Stimulated activated CD4-positive, alpha-beta T cell treated with anti-CD3 and anti-CD28 coated beads, Interleukin-2, amount 100 ng/mL, for 24 hours (primary cell): Measurements from ENCODE around the gene DCAF12.

Experiments
- DNase-seq, 2 donors: peaks; one replicate each; pipeline ENCODE4 v3.0.0-alpha.2; 2020

Gene DCAF12

DNA sequence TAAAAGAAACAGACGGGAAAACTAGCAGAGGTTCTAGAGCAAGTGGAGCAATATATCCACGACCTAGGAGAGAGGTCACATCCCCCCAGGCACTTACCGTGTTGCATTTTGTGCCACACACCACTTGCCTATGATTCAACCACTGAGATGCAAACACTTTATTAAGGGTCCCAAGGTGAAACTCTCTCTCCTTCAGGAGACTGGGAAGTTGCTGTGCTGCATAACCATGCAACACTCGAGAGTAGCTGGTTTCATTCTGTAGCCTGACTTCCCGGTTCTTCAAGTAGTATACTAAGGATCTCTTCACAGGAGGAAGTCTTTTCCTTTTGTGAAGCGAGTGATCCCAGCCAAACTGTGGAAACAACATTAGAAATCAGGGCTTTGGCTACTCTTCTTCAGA, 1.6 kb downstream of the DCAF12 start:
- no peak for DNase-seq

DNA sequence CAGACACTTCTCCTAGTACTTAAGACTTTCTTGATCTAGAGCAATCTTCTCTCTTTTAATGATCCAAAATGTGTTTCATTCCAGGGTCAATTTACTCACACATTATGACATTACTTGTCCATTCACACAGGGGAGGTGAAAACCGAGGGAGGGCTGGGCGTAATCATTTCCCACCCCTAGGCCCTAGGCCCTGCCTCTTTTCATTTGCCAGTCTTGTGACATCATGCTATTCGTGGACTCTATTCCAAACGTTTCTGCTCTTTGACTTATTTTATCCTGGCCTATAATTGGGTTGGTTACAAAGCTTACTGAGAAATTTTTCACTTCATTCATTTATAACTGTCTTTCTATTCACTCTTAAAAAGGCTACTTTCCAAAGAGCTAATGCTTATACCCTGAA, 2.4 kb downstream of the DCAF12 start:
- DNase-seq: peak in 1 of 2 donors; percentile 15

DNA sequence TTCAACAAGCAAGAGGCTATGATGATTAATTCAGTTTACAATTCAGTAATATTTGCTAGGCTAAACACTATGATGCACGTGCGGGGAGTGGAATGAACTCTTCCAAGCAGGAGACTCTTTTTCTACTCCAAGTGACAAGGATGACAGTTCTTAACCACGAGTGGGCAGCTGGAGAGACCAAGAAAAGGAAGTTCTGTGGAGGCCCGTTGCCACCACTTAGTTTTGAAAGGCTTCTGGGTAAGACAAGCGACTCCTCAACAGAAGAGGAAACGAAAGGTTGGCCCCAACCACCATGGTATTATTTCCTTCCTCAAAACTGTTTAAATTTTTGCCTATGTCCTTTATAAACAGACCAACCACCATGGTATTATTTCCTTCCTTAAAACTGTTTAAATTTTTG, 2.8 kb downstream of the DCAF12 start:
- DNase-seq: peak; percentile 9 to 21

DNA sequence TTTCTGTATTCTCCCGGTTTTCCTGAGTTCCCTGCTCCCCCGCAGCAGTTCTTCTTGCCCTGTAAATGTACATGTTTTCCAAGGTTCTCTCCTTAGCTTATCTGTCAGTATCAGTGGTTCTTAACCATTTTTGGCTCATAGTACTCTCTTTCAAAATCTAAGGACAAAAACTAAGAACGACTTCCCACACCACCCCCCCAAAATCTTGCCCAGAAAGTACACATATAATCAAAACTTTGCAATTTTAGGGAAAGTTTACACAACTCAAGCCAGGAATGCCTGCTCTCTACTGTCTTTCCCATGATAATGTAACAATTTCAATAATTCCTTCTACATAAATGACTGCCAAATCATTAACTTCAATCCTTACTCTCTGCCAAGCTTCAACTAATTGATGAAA, 4.5 kb downstream of the DCAF12 start:
- DNase-seq: no peak

DNA sequence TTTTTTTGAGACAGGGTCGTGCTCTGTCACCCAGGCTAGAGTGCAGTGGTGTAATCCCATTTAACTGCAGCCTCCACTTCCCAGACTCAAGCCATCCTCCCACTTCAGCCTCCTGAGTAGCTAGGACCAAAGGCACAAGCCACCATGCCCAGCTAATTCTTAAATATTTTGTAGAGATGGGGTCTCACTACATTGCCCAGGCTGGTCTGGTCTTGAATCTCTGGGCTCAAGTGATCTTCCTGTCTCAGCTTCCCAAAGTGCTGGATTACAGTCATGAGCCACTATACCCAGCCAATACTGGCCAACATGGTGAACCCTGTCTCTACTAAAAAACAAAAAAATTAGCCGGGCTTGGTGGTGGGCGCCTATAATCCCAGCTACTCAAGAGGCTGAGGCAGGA, 6.8 kb downstream of the DCAF12 start:
- no peak for DNase-seq

DNA sequence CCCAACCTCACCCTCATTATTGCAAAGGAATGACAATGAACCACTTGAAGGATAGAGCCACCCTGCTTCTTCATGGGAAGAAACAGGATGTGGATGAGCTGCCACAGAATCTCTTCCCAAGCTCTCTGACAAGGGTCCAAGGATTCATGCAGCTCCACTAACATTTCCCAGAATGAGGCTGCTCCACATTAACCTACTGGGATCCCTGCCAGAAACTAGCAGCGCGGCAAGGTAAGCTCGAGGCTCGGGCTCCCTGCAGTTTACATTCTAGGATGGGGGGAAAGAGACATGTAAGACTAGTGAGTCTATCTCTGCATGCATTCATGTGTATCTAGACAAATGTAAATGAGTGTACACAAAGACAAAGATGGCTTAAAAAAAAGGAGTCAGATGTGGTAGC, 12.1 kb downstream of the DCAF12 start:
- no peak for DNase-seq

DNA sequence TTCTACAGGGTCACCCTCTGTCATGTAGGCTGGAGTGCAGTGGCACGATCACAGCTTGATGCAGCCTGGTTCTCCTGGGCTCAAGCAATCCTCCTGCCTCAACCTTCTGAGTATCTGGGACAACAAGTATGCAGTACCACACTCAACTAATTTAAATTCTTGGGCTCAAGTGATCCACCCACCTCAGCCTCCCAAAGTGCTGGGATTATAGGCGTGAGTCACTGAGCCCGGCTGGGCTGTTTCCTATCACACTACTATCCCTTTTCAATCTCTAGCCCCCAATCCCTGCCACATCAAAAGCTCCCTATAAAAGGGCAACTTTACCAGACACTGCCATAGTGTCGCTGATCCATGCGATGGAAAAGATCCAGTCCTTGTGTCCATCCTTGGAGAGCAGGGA, 20.4 kb downstream of the DCAF12 start:
- DNase-seq: no peak

DNA sequence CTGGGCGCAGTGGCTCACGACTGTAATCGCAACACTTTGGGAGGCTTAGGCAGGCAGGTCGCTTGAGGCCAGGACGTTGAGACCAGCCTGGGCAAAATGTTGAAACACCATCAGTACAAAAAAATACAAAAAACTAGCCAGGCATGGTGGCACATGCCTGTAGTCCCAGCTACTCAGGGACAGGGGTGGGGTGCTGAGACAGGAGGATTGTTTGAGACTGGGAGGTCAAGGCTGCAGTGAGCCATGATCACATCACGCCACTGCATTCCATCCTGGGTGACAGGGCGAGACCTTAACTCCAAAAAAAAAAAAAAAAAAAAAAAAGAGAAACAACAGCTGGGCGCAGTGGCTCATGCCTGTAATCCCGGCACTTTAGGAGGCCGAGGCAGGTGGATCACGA, 23.7 kb downstream of the DCAF12 start:
- no peak for DNase-seq

DNA sequence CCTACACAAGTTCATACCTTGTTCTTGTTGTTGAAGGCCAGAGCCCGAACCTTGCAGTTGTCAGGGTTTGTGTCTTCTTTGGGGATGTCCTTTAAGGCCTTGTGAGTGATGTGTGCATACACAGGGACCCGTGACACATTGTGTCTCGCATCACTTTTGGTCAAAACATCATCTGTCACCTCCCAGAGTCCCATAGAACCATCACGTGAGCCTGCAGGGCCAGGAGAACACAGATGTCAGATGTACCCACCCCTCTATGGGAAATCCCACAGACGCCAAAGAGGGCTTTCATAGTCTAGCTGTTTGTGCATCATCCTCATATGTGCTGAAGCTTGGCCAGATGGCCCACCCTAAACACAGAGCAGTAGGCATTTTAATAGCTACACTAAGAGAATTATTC, 28.2 kb downstream of the DCAF12 start:
- no peak for DNase-seq

DNA sequence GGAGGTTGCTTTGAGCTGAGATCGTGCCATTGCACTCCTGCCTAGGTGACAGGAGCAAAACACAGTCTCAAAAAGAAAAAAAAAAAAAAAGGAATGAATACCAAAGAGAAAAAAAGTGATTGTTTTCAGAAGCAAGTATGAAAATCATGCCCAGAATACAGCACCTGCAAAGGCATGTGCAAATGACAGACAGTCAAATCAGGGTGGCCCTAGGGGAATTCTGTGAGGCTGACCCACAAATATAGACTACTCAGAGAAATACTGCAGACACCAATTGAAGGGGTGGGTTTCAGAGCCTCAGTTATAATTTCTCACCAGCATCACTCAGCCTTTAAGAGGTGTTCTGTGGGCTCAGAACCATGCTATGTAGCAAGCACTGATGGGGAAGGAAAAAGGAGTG, 28.6 kb downstream of the DCAF12 start:
- no peak for DNase-seq

DNA sequence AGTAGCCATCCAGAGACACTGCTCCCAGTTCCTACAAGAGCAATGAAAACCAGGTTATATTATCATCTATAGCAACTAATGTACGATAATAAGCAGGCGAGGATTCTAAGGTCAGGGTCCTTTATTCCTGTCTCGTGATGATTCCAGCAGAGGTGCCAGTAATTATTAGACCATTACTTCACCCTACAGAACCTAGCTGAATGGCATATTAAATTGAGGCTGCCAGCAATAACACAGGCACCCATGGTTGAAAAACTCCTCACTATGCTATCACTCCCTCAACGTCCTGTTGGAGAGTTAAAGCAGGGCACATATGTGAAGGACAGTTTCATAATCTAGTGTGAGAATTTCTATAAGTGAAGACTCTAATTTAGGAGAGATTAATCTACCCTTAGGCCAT, 29.7 kb downstream of the DCAF12 start:
- DNase-seq: no peak

DNA sequence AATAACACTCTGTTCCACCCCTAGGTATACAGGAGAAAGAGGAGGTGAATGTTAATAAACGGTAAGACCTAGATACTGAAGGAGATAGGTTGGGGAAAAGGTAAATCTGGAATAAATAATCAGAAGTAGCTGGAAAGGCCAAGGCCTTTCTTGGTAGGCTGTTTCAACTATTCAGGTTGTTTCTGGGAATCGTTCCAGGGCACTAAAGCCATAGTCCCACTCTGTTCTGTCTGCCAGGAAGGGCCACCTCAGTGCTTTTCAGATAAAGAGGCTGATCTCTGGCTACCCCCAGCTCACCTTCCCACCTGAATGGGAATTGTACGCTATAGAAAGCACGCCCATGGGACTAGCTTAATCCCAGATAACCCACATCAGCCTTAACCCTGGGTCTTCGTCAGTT, 32.9 kb downstream of the DCAF12 start:
- DNase-seq: no peak

DNA sequence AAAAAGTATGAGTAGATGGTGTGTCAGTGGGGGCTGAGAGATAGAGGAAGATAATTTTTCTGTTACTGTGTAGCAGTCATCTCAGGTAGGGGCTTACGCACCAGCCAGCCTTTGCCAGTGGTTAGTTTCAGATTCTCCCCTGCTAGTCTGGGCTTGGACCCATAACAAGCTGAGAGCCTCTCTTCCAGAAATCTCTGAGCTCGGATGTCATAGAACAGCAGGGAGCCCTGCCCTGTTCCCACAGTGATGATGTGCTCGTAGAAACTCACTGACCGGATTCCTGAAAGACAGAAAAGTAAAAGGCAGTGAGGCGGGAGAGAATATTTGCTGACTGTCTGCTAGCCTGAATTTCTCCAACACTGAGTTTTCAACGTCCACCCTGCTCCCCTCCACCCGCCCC, 37.2 kb downstream of the DCAF12 start:
- DNase-seq: no peak

DNA sequence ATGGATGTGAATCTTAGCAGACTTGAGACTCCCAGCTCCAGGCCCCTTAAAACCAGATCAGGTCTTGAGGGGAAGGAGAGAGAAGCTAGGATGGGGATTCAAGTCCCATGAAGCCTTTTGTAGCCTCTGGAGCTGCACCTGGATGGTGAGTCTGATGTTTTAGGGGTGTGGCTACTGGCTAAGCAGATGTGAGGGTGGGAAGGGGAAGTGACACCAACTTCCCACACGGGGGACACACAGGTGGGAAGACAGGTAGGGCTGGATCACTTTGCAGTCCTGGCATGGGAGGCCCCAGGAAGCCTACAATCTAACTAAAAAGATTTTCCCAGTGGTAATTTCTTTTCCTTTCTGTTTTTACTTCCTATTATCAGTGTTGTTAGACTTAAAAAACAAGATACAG, 39.1 kb downstream of the DCAF12 start:
- no peak for DNase-seq

DNA sequence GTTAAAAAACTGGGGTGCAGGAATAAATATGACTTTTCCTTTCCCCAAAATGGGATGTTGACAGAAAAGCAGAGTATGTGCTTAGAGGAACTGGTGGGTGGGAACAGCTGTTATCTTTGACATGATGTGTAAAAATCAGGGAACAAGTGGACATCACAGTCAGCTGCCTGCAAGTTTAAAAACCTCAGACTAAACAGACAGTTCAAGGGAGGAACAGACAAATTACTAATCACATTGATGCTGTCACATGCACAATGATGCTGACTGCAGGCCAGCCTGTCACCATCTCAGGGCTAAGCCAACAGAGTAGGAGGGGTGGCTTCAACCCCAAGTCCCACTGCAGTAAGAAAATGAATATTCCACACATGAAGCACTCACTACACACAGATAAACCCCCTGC, 39.6 kb downstream of the DCAF12 start:
- no peak for DNase-seq

DNA sequence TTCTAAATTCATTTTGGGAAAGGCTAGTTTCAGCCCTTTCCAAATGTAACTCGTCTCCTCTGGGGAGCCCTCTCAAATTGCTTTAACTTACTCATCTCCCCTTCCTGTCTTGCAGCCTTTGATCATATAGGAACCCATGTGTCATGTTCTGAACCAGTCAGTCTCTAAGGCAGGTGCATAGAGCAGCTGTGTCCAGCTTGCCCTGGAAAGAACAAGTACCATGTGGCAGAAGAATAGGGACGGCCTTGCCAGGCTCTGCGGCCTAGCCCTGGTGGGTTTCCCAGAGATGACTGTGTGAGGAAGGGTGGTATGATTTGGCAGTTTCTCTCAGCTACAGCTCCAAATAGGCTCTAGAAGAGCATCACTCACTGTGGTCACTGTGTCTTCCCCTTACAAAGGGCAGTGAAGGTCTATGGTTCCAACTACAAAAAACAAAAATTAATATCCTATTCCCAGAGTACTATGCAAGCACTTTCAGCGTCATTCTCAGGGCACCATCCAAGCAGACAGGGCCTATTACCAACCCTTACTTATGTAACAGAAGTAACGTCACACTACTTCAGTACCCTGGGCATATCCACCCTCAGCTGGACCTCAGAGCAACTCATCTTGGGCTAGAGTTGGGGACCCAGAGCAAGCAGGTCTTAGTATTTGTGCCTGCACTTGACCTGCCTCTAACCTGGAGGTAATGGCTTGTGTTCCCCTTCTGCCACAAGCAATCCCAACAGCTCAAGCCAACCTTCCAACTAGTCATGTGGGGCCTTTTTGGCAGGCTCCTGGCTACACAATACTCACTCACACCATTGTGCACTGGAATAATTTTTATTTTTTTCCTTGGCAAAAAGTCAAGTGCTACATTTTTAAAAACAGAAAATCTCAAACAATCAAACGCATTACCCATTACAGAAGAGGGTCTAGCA, 40.7 kb downstream of the DCAF12 start:
- DNase-seq: no peak

DNA sequence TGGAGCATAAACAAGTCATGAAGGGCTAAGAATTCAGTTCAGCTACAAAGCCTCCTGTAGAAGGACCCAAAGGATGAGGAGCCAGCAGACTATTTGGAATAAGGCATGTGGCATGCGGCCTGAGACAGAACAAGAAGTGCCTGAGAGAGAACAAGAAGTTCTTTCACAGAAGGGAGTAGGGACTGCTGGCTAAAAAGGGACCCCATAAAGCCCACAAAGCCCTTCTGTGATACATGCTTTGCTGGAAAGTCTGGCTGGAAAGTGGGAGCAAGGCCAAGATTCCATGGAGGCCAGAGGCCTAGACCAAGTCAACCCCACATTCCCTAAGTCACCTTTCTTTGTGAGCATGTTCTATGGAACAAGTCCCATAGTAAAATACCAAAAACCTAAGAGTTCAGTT, 41.9 kb downstream of the DCAF12 start:
- DNase-seq: no peak

DNA sequence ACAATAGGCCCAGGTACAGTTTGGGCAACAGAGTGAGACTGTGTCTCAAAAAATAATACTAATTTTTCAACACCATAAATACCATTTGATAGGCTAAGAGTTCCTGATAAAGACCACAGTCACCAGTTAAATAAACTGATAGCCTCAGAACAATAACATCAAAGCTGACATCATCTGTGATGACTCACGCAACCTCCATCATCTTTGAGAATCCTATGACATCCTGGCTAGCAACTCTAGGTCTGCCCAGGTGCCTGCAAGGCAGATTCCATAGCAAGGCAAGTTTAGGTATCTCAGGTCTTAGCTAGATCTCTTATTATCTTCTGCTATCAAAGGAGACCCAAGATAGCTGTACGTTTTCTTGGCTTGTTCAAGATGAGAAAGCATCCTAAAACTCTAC, 47.3 kb downstream of the DCAF12 start:
- DNase-seq: no peak

DNA sequence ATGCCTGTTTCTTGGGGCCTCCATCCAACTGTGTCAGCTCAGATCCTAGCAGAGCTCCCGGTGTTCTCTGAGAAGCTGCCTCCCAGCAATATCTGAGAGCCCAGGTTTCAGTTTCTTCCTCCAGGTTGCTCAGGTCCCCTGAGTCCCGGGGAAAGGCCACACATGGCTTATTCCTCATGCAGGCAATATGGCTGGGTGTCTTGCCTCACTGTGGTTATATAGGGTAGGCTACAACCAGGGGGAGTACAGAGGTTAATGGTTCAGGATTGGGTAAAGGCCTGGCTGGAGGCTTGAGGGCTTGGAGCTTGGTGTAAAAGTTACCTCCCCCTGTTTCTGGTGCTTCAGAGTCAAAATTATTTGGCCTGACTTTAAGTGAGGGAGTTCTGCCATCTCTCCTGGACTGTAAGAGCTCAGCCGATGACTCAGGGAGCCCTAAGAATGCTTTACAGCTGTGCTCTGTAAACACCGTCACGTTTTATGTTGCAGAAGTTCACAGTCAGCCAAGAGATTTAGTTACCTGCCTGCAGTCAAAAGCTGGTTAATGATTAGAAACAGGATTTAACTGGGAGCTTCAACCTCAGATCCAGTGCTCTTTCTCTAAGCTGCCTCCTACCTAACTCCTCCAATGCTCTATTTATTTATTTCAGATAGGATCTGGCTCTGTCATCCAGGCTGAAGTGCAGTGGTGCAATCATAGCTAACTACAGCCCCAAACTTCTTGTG, 53.5 kb downstream of the DCAF12 start:
- no peak for DNase-seq

DNA sequence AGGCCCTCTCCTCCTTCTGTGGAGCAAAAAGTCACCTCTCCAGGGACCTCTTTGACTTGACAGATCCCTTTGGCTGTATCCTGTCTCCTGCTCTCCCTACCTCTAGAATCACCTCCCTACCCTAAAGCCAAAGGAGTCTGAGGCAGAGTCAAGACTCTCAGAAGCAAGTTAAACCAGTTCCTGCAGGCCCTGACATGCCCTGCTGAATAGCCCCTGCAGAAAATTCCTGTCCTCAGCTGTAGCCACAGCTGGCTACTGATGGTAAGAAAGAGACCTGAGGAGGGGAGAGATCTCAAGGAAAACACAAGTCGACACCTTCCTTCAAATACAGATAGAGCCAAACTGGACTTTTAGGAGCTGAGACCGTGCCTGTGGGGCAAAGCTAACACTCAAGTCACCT, 54.1 kb downstream of the DCAF12 start:
- DNase-seq: no peak

DNA sequence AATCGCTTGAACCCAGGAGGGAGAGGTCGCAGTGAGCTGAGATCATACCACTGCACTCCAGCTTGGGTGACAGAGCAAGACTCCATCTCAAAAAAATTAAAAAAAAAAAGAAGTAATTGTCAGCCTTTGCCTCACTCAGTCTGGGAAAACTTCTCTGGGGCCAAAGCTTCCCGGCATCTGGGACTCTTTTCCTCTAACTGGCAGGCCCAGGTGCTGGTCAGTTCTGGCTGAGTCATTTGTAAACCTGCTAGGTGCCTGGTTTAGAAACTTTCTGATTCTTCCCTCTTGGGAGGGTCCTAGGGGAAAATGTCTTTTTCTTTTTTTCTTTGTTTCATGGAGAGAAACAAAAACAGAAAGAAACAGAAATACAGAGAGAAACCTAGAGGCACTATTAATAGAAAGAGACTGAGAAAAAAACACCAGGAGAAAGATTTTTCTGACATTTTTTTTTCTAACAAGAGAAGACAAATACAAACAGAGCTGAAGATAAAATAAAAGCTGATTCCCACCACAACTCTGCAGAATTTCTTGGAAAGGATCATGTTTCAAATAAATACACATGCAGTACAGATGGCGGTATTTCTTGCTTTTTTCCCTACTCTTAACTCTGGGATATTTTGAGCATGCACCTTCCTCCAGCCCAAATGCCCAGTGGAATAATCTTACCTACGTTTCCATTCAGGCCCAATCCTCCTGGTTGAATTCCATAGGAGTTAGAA, 55.7 kb downstream of the DCAF12 start:
- DNase-seq: no peak

DNA sequence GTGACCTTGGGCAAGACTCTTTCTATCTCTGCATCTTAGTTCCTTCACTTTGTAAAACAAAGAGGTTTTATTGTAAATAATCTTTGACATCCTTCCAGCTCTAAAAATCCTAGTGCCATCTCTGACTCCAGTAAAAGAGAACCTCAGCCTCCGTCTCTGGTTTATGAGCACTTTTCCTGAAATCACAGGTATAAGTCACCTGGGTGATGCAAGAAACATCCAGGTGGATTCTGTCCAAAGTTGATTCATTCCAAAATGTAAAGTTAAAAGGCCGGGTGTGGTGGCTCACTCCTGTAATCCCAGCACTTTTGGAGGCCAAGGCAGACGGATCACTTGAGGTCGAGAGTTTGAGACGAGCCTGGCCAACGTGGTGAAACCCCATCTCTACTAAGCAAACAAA, 56.7 kb downstream of the DCAF12 start:
- no peak for DNase-seq

DNA sequence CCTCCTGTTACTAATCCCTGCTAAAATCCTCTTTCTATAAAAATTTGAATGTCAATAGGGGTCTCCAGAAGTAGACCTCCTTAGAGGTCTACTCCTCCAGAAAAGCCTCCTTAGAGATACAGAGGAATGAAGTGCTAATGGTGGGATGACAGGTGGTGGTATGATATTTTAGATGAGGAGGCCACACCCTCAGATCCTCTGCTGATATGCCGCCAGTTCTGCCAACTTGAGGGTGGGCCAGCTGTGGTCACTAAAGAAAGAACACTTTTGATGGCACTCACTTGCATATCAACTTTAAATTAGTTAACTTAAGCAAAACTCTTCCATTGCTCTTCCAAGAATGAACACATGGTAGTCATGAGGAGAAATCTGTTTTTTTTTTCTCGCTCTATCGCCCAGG, 61.0 kb downstream of the DCAF12 start:
- no peak for DNase-seq

DNA sequence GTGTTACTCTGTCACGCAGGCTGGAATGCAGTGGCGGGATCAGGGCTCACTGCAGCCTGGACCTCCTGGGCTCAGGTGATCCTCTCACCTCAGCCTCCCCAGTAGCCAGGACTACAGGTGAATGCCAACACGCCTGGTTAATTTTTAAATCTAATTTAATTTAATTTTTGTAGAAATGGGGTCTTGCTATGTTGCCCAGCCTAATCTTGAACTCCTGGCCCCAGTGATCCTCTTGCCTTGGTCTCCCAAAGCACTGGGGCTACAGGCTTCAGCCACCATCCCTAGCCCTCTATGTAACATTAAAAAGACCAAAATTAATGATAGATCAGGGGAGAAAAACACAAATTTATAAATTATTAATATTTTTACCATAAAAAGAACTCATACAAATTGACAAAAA, 66.5 kb downstream of the DCAF12 start:
- no peak for DNase-seq
